ENCODE measurements around the gene SCD5. TPM values are rescaled to one million over a fixed set of nuclear protein-coding genes. Genes with fewer than 3 reads are reported as not detected.

SCD5 gene
- total and polyA plus RNA-seq, 3 experiments from 2014 or later = 2.6 to 6.3 (median 6.2) TPM

DNA sequence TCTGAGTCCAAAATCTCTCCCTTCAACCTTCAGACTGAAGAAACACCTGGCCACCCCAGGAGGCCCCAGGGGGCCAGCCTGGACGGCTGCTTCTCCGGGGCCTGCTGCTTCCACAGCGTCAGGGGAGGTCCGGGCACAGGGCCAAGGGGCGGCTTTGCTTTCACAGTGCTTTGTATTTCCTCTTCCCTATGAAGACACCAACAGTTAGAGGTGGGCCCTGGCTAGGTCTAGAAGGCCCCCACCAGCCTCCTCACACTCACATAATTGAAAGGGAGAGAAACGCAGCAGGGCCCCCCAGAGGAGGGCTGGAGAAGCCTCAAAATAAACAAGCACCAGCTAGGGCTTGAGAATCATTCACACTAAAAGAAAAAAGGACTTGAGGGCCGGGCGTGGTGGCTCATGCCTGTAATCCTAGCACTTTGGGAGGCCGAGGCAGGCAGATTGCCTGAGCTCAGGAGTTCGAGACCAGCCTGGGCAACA lies 17.8 kb downstream of the SCD5 start:
- Mint-ChIP-seq H3K27ac (peak overlapping the region in 1 of 8 donors; percentile 82), H3K36me3 (peaks cover 0 to 4% (median 0%) of the 10 kb centered on the region in 3 donors), H3K27me3 (no peaks in the 10 kb centered on the region), H3K4me1 (no peaks in the 10 kb centered on the region), H3K4me3 (no peak overlapping the region), H3K9me3 (no peaks in the 10 kb centered on the region)
- DNase-seq = no peak
- no peaks in the 10 kb centered on the region for H3K9me3 ChIP-seq (ENCODE audit: low read length)
- no peaks in the 10 kb centered on the region for H3K36me3 ChIP-seq (ENCODE audit: insufficient read depth, low read length)
- no peak overlapping the region for H3K4me3 ChIP-seq (ENCODE audit: low read length)
- POLR2A ChIA-PET = no interaction called here
- CTCF ChIA-PET = no interaction called here
- H3K27ac ChIP-seq (ENCODE audit: low read depth, low read length) = no peak overlapping the region
- no peaks in the 10 kb centered on the region for H3K27me3 ChIP-seq (ENCODE audit: insufficient read depth, low read length, poor library complexity, severe bottlenecking)
- H3K4me1 ChIP-seq (ENCODE audit: insufficient read depth, low read length) = no peaks in the 10 kb centered on the region

DNA sequence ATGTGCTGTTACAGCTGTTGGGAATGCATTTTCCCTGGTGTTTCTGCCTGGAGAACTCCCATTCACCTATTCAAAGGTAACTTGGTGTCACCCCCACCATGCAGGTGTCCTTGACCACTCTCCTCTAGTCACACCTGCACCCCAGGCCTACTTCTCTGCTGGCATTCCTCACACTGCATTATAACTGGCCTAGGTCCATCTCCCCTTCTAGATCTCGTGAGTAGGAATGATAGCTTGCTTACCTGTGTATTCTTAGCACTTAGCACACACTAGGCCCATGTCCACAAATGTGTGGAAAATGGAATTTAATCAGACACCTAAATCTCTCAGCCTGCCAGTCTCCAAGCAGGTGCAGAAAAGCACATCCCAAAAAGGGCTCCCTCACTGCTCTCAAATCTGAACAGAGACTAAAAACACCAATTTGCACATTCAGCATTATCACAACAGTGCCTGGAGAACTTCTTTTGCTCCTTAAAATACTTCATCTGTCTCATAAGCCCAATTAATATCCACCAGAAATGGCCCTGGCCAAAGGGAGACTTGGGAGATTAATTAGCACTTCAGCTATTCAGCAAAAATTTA lies 18.3 kb downstream of the SCD5 start:
- Mint-ChIP-seq H3K36me3 (peaks cover 0 to 4% (median 2%) of the 10 kb centered on the region in 3 donors), H3K9me3 (no peaks in the 10 kb centered on the region), H3K4me1 (no peaks in the 10 kb centered on the region), H3K27me3 (no peaks in the 10 kb centered on the region), H3K4me3 (no peak overlapping the region), H3K27ac (no peak overlapping the region)
- POLR2A ChIA-PET = no interaction called here
- Histone ChIP-seq H3K4me3 (ENCODE audit: low read length) (no peak overlapping the region), H3K36me3 (ENCODE audit: insufficient read depth, low read length) (no peaks in the 10 kb centered on the region), H3K27ac (ENCODE audit: low read depth, low read length) (no peak overlapping the region), H3K9me3 (ENCODE audit: low read length) (no peaks in the 10 kb centered on the region), H3K27me3 (ENCODE audit: insufficient read depth, low read length, poor library complexity, severe bottlenecking) (no peaks in the 10 kb centered on the region), H3K4me1 (ENCODE audit: insufficient read depth, low read length) (no peaks in the 10 kb centered on the region)
- CTCF ChIA-PET = no interaction called here
- DNase-seq = no peak

DNA sequence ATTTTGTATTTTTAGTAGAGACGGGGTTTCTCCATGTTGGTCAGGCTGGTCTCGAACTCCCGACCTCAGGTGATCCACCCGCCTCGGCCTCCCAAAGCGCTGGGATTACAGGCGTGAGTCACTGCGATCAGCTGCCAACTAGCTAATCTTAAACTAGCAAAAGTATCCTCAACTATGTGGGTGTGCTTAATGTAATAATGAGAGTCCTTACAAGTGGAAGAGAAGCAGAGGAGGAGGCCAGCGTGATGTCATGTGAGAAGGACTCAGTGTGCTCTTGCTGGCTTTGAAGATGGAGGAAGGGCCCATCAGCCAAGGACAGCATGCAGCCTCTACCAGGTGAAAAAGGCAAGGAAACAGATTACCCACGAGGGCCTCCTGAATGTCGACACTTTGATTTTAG lies 19.6 kb downstream of the SCD5 start:
- no peak overlapping the region for H3K27ac ChIP-seq (ENCODE audit: low read depth, low read length)
- CTCF ChIA-PET = no interaction called here
- H3K27me3 Mint-ChIP-seq = no peaks in the 10 kb centered on the region
- H3K36me3 ChIP-seq (ENCODE audit: insufficient read depth, low read length) = no peaks in the 10 kb centered on the region
- no peaks in the 10 kb centered on the region for H3K4me1 ChIP-seq (ENCODE audit: insufficient read depth, low read length)
- POLR2A ChIA-PET = no interaction called here
- peak overlapping the region in 1 of 8 donors; percentile 42 for H3K27ac Mint-ChIP-seq
- H3K9me3 ChIP-seq (ENCODE audit: low read length) = no peaks in the 10 kb centered on the region
- H3K4me3 ChIP-seq (ENCODE audit: low read length) = no peak overlapping the region
- no peaks in the 10 kb centered on the region for H3K9me3 Mint-ChIP-seq
- no peak overlapping the region for H3K4me3 Mint-ChIP-seq
- no peak for DNase-seq
- H3K27me3 ChIP-seq (ENCODE audit: insufficient read depth, low read length, poor library complexity, severe bottlenecking) = no peaks in the 10 kb centered on the region
- H3K36me3 Mint-ChIP-seq = peaks cover 0 to 4% (median 4%) of the 10 kb centered on the region in 3 donors
- no peaks in the 10 kb centered on the region for H3K4me1 Mint-ChIP-seq

DNA sequence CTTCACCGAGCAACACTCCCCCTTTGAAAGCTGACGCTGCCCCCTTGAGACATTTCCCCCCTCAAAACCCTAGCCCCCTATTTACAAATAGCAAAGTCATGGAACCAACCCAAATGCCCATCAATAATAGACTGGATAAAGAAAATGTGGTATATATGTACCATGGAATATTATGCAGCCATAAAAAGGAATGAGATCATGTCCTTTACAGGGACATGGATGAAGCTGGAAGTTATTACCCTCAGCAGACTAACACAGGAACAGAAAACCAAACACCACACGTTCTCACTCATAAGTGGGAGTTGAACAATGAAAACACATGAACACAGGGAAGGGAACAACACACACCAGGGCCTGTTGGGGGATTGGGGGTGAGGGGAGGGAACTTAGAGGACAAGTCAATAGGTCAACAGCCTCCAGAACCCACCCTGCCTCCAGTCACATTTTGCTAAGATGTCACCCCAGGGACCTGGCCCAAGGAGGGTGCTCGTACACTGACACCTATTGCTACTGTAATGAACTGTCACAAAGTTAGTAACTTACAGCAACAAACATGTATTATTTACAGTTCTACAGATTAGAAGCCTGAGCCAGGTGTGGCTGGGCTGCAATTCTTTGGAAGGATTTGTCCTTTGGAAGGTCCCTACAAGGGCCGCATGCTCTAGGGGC lies 20.6 kb downstream of the SCD5 start:
- Mint-ChIP-seq H3K9me3 (no peaks in the 10 kb centered on the region), H3K27me3 (no peaks in the 10 kb centered on the region), H3K27ac (peak overlapping the region in 1 of 8 donors; percentile 48), H3K4me1 (no peaks in the 10 kb centered on the region), H3K36me3 (peaks cover 0 to 5% (median 4%) of the 10 kb centered on the region in 3 donors), H3K4me3 (no peak overlapping the region)
- Histone ChIP-seq H3K4me1 (ENCODE audit: insufficient read depth, low read length) (no peaks in the 10 kb centered on the region), H3K27me3 (ENCODE audit: insufficient read depth, low read length, poor library complexity, severe bottlenecking) (no peaks in the 10 kb centered on the region), H3K9me3 (ENCODE audit: low read length) (no peaks in the 10 kb centered on the region), H3K4me3 (ENCODE audit: low read length) (no peak overlapping the region), H3K27ac (ENCODE audit: low read depth, low read length) (no peak overlapping the region), H3K36me3 (ENCODE audit: insufficient read depth, low read length) (no peaks in the 10 kb centered on the region)
- ChIA-PET CTCF (no interaction called here), POLR2A (no interaction called here)
- no peak for DNase-seq

DNA sequence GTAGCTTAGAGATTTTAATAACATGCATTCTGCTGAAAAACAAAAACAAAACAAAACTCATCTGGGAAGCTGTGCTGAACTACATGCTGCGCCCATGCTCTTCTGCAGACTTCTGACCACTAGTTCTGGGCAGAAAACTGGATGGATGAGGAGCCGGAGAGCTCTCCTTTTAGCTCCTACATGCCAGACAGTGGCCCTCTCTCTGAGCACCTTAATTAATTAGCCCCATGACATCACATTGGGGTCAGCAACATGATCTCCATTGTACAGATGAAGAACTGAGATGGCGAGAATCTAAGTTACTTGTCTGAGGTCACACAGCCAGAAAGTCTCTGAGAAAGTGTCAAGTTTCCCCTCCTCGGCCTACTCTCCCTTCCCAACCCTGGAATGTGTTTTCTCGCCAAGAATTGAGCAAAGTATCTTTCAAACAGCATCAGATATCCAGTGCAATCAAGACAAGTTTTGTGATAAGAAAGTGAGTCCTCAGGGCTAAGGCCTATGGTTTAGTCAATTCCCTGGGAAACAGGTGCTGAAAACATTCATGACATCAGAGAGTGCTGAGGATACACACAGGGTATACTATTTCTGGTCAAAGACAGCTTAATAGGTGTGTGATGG lies 21.6 kb downstream of the SCD5 start:
- peak overlapping the region in 1 of 8 donors; percentile 63 for H3K27ac Mint-ChIP-seq
- H3K9me3 ChIP-seq (ENCODE audit: low read length) = no peaks in the 10 kb centered on the region
- H3K27me3 ChIP-seq (ENCODE audit: insufficient read depth, low read length, poor library complexity, severe bottlenecking) = no peaks in the 10 kb centered on the region
- DNase-seq = no peak
- H3K27me3 Mint-ChIP-seq = no peaks in the 10 kb centered on the region
- H3K9me3 Mint-ChIP-seq = no peaks in the 10 kb centered on the region
- ChIA-PET POLR2A (no interaction called here), CTCF (no interaction called here)
- peaks cover 0 to 8% (median 4%) of the 10 kb centered on the region in 3 donors for H3K36me3 Mint-ChIP-seq
- no peak overlapping the region for H3K27ac ChIP-seq (ENCODE audit: low read depth, low read length)
- H3K36me3 ChIP-seq (ENCODE audit: insufficient read depth, low read length) = no peaks in the 10 kb centered on the region
- H3K4me3 Mint-ChIP-seq = no peak overlapping the region
- H3K4me1 ChIP-seq (ENCODE audit: insufficient read depth, low read length) = no peaks in the 10 kb centered on the region
- no peaks in the 10 kb centered on the region for H3K4me1 Mint-ChIP-seq
- H3K4me3 ChIP-seq (ENCODE audit: low read length) = no peak overlapping the region

DNA sequence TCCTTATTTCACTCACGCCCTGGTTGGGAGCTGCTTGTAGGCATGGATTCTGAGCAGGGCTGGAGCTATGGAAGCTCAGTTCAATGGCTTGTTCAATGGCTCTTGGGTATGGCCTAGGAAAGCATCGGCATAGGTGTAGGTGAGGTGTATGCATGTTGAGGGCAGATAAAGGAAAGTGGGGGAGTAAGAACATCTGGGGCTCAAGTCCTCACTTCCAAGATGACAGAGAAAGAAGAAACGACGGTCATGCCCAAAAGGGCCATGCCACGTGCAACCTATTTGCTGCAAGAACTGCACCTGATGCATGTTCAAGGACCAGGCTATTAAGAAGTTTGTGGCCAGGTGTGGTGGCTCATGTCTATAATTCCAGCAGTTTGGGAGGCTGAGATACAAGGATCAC lies 23.4 kb downstream of the SCD5 start:
- H3K4me3 ChIP-seq (ENCODE audit: low read length) = no peak overlapping the region
- DNase-seq = no peak
- H3K4me1 ChIP-seq (ENCODE audit: insufficient read depth, low read length) = no peaks in the 10 kb centered on the region
- H3K4me1 Mint-ChIP-seq = no peaks in the 10 kb centered on the region
- no peak overlapping the region for H3K4me3 Mint-ChIP-seq
- peak overlapping the region in 1 of 8 donors; percentile 61 for H3K27ac Mint-ChIP-seq
- H3K9me3 ChIP-seq (ENCODE audit: low read length) = no peaks in the 10 kb centered on the region
- ChIA-PET POLR2A (no interaction called here), CTCF (no interaction called here)
- no peaks in the 10 kb centered on the region for H3K36me3 ChIP-seq (ENCODE audit: insufficient read depth, low read length)
- no peak overlapping the region for H3K27ac ChIP-seq (ENCODE audit: low read depth, low read length)
- peaks cover 0 to 4% of the 10 kb centered on the region in 2 donors for H3K27me3 Mint-ChIP-seq
- no peaks in the 10 kb centered on the region for H3K27me3 ChIP-seq (ENCODE audit: insufficient read depth, low read length, poor library complexity, severe bottlenecking)
- peaks cover 0 to 8% (median 4%) of the 10 kb centered on the region in 3 donors for H3K36me3 Mint-ChIP-seq
- no peaks in the 10 kb centered on the region for H3K9me3 Mint-ChIP-seq

DNA sequence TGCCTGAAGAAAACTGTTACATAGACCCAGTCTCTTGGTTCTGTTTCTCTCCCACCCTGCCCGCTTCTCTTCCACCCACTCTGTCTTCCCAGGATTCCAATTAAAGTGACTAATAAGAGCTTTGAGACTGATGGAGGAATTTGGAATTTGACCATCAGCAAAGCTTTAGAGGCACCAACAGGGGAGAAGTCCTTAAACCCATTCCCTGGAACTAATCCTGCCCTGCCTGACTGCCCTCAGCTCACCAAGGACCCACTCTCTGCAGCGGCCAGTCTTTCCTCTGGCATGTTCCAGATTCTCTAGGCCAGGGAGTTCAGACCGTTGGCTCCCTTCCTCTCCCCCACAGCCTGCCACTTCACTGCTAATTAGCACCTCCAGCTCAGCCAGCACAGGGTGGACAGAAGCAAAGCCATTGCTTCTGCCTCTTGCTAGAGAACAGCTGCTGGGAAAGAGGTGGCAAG lies 23.9 kb downstream of the SCD5 start:
- no peaks in the 10 kb centered on the region for H3K9me3 Mint-ChIP-seq
- H3K27me3 Mint-ChIP-seq = peaks cover 0 to 4% of the 10 kb centered on the region in 2 donors
- peaks cover 0 to 8% (median 4%) of the 10 kb centered on the region in 3 donors for H3K36me3 Mint-ChIP-seq
- no peak overlapping the region for H3K4me3 Mint-ChIP-seq
- H3K4me1 ChIP-seq (ENCODE audit: insufficient read depth, low read length) = no peaks in the 10 kb centered on the region
- ChIA-PET CTCF (no interaction called here), POLR2A (no interaction called here)
- no peaks in the 10 kb centered on the region for H3K9me3 ChIP-seq (ENCODE audit: low read length)
- no peak overlapping the region for H3K27ac Mint-ChIP-seq
- no peaks in the 10 kb centered on the region for H3K27me3 ChIP-seq (ENCODE audit: insufficient read depth, low read length, poor library complexity, severe bottlenecking)
- DNase-seq = no peak
- no peak overlapping the region for H3K4me3 ChIP-seq (ENCODE audit: low read length)
- H3K4me1 Mint-ChIP-seq = no peaks in the 10 kb centered on the region
- no peaks in the 10 kb centered on the region for H3K36me3 ChIP-seq (ENCODE audit: insufficient read depth, low read length)
- no peak overlapping the region for H3K27ac ChIP-seq (ENCODE audit: low read depth, low read length)

DNA sequence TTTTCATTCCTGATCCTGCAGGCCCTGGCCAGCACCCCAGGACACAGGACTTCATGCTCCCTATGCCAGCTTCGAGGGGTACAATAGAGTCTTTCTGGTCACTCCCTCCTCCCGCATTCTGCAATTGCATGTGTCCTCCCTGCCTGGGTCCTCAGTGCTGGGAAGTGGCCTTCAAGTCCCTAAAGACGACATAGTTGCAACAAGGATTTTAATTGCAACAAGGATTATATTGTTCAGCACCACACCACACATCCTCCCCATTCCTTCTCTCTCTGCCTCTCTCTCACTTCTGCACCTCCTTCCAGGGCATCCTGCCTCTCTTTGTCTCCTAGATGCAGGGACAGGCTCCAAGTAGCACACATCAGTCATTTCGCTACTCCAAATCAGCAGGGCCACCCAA lies 25.5 kb downstream of the SCD5 start:
- Histone ChIP-seq H3K27ac (ENCODE audit: low read depth, low read length) (no peak overlapping the region), H3K27me3 (ENCODE audit: insufficient read depth, low read length, poor library complexity, severe bottlenecking) (no peaks in the 10 kb centered on the region), H3K4me3 (ENCODE audit: low read length) (no peak overlapping the region), H3K9me3 (ENCODE audit: low read length) (no peaks in the 10 kb centered on the region), H3K36me3 (ENCODE audit: insufficient read depth, low read length) (no peaks in the 10 kb centered on the region), H3K4me1 (ENCODE audit: insufficient read depth, low read length) (no peaks in the 10 kb centered on the region)
- no peak overlapping the region for H3K4me3 Mint-ChIP-seq
- DNase-seq = no peak
- POLR2A ChIA-PET = no interaction called here
- H3K4me1 Mint-ChIP-seq = no peaks in the 10 kb centered on the region
- no peak overlapping the region for H3K27ac Mint-ChIP-seq
- H3K9me3 Mint-ChIP-seq = no peaks in the 10 kb centered on the region
- H3K36me3 Mint-ChIP-seq = peaks cover 0 to 8% (median 4%) of the 10 kb centered on the region in 3 donors
- H3K27me3 Mint-ChIP-seq = peaks cover 0 to 5% of the 10 kb centered on the region in 2 donors
- CTCF ChIA-PET = no interaction called here

Measured in CD8-positive, alpha-beta memory T cell (primary cell).